K562 (cell line): ENCODE measurements around the gene TSC1. TPM values are rescaled to one million over a fixed set of nuclear protein-coding genes. Genes with fewer than 3 reads are reported as not detected.
A peak's percentile ranks its signal among the peaks of the same experiment; 100 is the strongest.

Experiments
- CHD1 ChIP-seq: fragments of 200-600 bp; sonication (generic); IDR thresholded peaks from one replicate; pipeline ENCODE4 v1.6.1; 2012; ENCODE audit warnings: mild to moderate bottlenecking, moderate library complexity, low read length, inconsistent platforms
- DNMT1 ChIP-seq: fragments of 450-650 bp; IDR thresholded peaks from 2 replicates; pipeline ENCODE4 v1.6.1; 2016; ENCODE audit warnings: antibody characterized with exemption, mild to moderate bottlenecking
- HLTF ChIP-seq: fragments of 450-650 bp; IDR thresholded peaks from 2 replicates; pipeline ENCODE4 v1.6.1; 2016
- JUN ChIP-seq, 2 experiments: sonication (generic) in 1 of 2; formaldehyde crosslinking in 1 of 2; IDR thresholded peaks; 2 replicates each; pipeline versions ENCODE4 v1.6.1 to v1.8.0; 2012 to 2022; ENCODE audit warnings: borderline replicate concordance in 2 of 2, mild to moderate bottlenecking in 2 of 2, improper control_type of control experiment in 1 of 2, low read depth in 1 of 2, low read length in 1 of 2, missing genetic modification reagents in 1 of 2
- LARP7 ChIP-seq: fragments of 450-650 bp; IDR thresholded peaks from 2 replicates; pipeline ENCODE4 v1.6.1; 2016
- NFRKB ChIP-seq: fragments of 450-650 bp; IDR thresholded peaks from 2 replicates; pipeline ENCODE4 v1.6.1; 2016; ENCODE audit warnings: low read depth
- OTX1 ChIP-seq: fragments of 450-650 bp; formaldehyde crosslinking; IDR thresholded peaks from 2 replicates; pipeline ENCODE4 v1.4.0; 2022; ENCODE audit warnings: mild to moderate bottlenecking
- YY1 ChIP-seq, 3 experiments: IDR thresholded peaks; 2 replicates each; pipeline ENCODE4 v1.6.1; 2011; ENCODE audit warnings: low read length in 2 of 3, mild to moderate bottlenecking in 2 of 3, moderate library complexity in 2 of 3, borderline replicate concordance in 1 of 3, control low read depth in 1 of 3, low read depth in 1 of 3; ENCODE audit not compliant: insufficient read depth in 3 of 3, insufficient replicate concordance in 2 of 3, control insufficient read depth in 1 of 3, insufficient read length in 1 of 3; ENCODE audit errors: extremely low read depth in 1 of 3
- ZNF408 ChIP-seq: fragments of 250-450 bp; sonication (Bioruptor Pico); IDR thresholded peaks from 2 replicates; pipeline ENCODE4 v1.4.0; 2020; ENCODE audit warnings: low read depth, mild to moderate bottlenecking, moderate library complexity
- ZNF436 ChIP-seq: fragments of 250-450, 450-650 bp; sonication (Bioruptor Pico); formaldehyde crosslinking; IDR thresholded peaks from 2 replicates; pipeline ENCODE4 v1.7.0; 2020; ENCODE audit warnings: mild to moderate bottlenecking
- polyA plus RNA-seq, 8 experiments: library from polyadenylated mRNA; depleted of rRNA in 4 of 8; stranded (reverse) in 5 of 8; unstranded in 3 of 8; fragments of >200 nt; fragmentation: Nextera tagmentation in 2 of 8; fragmentation: Illumina TruSeq in 1 of 8; extraction: Ambion mirVana in 2 of 8; extraction: Trizol in 1 of 8; gene quantifications; 2 replicates each; pipeline versions ENCODE4 v1.2.1 to v1.2.3, GENCODE V29; 2011 to 2014; ENCODE audit warnings: inconsistent platforms in 1 of 8, missing spikeins in 1 of 8
- total RNA-seq, 7 experiments: library from RNA; depleted of rRNA in 6 of 7; stranded (reverse); fragments of >200 nt in 6 of 7; fragmentation: Illumina TruSeq in 2 of 7; extraction: Trizol in 2 of 7; gene quantifications; 2 replicates each; pipeline versions ENCODE4 v1.2.1 to v1.2.3, GENCODE V29; 2011 to 2021; ENCODE audit warnings: low replicate concordance in 1 of 7
- TF ChIP-seq, protein P1 (sequence below): sonication (generic); formaldehyde crosslinking; IDR thresholded peaks from 2 replicates; pipeline ENCODE4 v1.8.1; 2023; ENCODE audit warnings: mild to moderate bottlenecking, missing genetic modification reagents
- TF ChIP-seq, protein P2 (sequence below): fragments of 450-650 bp; IDR thresholded peaks from one replicate; pipeline ENCODE4 v1.6.1; 2018; ENCODE audit warnings: mild to moderate bottlenecking, moderate library complexity; ENCODE audit not compliant: partially characterized antibody
- TF ChIP-seq, protein P3 (sequence below), 2 experiments: fragments of 450-650 bp in 1 of 2; sonication (generic) in 1 of 2; formaldehyde crosslinking in 1 of 2; IDR thresholded peaks; 2 replicates each; pipeline versions ENCODE4 v1.7.1 to v1.9.0; 2016 to 2022; ENCODE audit warnings: inconsistent platforms in 1 of 2, mild to moderate bottlenecking in 1 of 2, missing genetic modification reagents in 1 of 2
- TF ChIP-seq, protein P4 (sequence below), 2 experiments: fragments of 450-650 bp; IDR thresholded peaks; 2 replicates each; pipeline ENCODE4 v1.6.1; 2016

The TSC1 gene
- total and polyA plus RNA-seq, 9 of the 15 experiments (the other 6 are each of a cell fraction or from before 2014, with no cell fraction given) = 6.9 to 37.6 (median 18.6) TPM

DNA sequence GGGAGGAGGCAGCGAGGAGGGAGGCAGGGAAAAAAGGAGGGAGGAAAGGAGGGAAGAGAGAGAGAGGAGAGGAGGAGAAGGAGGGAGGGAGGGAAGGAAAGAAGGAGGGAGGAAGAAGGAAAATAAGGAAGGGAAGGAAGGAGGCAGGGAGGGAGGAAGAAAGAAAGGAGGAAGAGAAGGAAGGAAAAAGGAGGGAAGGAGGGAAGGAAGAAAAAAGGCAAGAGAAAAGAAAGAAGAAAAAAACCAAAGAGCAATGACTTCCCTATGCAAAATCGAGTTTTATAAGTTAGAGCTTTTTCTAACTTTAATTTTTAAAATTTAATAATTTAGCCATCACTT is 33.7 kb upstream of the TSC1 start (continued):
- TF ChIP-seq, protein P1, sequence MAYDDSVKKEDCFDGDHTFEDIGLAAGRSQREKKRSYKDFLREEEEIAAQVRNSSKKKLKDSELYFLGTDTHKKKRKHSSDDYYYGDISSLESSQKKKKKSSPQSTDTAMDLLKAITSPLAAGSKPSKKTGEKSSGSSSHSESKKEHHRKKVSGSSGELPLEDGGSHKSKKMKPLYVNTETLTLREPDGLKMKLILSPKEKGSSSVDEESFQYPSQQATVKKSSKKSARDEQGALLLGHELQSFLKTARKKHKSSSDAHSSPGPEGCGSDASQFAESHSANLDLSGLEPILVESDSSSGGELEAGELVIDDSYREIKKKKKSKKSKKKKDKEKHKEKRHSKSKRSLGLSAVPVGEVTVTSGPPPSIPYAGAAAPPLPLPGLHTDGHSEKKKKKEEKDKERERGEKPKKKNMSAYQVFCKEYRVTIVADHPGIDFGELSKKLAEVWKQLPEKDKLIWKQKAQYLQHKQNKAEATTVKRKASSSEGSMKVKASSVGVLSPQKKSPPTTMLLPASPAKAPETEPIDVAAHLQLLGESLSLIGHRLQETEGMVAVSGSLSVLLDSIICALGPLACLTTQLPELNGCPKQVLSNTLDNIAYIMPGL (CRISPR knock-in tag) = no peak
- TF ChIP-seq ZNF436 (CRISPR knock-in tag) (no peak), ZNF408 (no peak), CHD1 (no peak), HLTF (peak; percentile 93), LARP7 (peak; percentile 98), JUN (IDR thresholded peaks at IDR 0.05; ENCODE audit: borderline replicate concordance, low read depth, low read length) (no peak), JUN (CRISPR knock-in tag; IDR thresholded peaks at IDR 0.05; ENCODE audit: borderline replicate concordance) (no peak), NFRKB (no peak), YY1 (IDR thresholded peaks at IDR 0.05; ENCODE audit: borderline replicate concordance in 1 of 3, control insufficient read depth in 1 of 3, extremely low read depth in 1 of 3, insufficient read depth in 3 of 3, insufficient read length in 1 of 3, insufficient replicate concordance in 2 of 3, low read depth in 1 of 3, low read length in 2 of 3) (no peak), DNMT1 (0 out of 2 replicates have a peak, but pooled peaks have one; percentile 67), OTX1 (CRISPR knock-in tag) (peak; percentile 82; the same call in 1 of the 2 replicates)
- TF ChIP-seq, protein P2, sequence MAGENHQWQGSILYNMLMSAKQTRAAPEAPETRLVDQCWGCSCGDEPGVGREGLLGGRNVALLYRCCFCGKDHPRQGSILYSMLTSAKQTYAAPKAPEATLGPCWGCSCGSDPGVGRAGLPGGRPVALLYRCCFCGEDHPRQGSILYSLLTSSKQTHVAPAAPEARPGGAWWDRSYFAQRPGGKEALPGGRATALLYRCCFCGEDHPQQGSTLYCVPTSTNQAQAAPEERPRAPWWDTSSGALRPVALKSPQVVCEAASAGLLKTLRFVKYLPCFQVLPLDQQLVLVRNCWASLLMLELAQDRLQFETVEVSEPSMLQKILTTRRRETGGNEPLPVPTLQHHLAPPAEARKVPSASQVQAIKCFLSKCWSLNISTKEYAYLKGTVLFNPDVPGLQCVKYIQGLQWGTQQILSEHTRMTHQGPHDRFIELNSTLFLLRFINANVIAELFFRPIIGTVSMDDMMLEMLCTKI = no peak
- TF ChIP-seq, protein P3, sequence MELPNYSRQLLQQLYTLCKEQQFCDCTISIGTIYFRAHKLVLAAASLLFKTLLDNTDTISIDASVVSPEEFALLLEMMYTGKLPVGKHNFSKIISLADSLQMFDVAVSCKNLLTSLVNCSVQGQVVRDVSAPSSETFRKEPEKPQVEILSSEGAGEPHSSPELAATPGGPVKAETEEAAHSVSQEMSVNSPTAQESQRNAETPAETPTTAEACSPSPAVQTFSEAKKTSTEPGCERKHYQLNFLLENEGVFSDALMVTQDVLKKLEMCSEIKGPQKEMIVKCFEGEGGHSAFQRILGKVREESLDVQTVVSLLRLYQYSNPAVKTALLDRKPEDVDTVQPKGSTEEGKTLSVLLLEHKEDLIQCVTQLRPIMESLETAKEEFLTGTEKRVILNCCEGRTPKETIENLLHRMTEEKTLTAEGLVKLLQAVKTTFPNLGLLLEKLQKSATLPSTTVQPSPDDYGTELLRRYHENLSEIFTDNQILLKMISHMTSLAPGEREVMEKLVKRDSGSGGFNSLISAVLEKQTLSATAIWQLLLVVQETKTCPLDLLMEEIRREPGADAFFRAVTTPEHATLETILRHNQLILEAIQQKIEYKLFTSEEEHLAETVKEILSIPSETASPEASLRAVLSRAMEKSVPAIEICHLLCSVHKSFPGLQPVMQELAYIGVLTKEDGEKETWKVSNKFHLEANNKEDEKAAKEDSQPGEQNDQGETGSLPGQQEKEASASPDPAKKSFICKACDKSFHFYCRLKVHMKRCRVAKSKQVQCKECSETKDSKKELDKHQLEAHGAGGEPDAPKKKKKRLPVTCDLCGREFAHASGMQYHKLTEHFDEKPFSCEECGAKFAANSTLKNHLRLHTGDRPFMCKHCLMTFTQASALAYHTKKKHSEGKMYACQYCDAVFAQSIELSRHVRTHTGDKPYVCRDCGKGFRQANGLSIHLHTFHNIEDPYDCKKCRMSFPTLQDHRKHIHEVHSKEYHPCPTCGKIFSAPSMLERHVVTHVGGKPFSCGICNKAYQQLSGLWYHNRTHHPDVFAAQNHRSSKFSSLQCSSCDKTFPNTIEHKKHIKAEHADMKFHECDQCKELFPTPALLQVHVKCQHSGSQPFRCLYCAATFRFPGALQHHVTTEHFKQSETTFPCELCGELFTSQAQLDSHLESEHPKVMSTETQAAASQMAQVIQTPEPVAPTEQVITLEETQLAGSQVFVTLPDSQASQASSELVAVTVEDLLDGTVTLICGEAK (IDR thresholded peaks at IDR 0.05) = peak; percentile 29; the same call in 1 of the 2 replicates
- TF ChIP-seq, protein P3 (CRISPR knock-in tag; IDR thresholded peaks at IDR 0.05) = no peak
- TF ChIP-seq, protein P4, sequence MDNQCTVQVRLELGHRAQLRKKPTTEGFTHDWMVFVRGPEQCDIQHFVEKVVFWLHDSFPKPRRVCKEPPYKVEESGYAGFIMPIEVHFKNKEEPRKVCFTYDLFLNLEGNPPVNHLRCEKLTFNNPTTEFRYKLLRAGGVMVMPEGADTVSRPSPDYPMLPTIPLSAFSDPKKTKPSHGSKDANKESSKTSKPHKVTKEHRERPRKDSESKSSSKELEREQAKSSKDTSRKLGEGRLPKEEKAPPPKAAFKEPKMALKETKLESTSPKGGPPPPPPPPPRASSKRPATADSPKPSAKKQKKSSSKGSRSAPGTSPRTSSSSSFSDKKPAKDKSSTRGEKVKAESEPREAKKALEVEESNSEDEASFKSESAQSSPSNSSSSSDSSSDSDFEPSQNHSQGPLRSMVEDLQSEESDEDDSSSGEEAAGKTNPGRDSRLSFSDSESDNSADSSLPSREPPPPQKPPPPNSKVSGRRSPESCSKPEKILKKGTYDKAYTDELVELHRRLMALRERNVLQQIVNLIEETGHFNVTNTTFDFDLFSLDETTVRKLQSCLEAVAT (IDR thresholded peaks at IDR 0.05) = peak; percentile 90 to 94
